Measurements from ENCODE around the gene CPED1.
A peak's percentile ranks its signal among the peaks of the same experiment; 100 is the strongest.

Gene CPED1

GRCh38 chr7:120994512-120995410, 6.2 kb downstream of the CPED1 start:
- Histone ChIP-seq H3K27me3 (replicated peaks) (no peaks in the 10 kb centered on the region), H3K27ac (no peak overlapping the region), H3K4me3 (ENCODE audit: low read depth, low read length) (no peak overlapping the region), H3K36me3 (replicated peaks) (no peaks in the 10 kb centered on the region)
- no peak for DNase-seq
- TF ChIP-seq CTCF (IDR thresholded peaks at IDR 0.05; ENCODE audit: low read depth, low read length, missing control alignments): no peak
- in situ Hi-C loops (cut with HindIII; ENCODE audit: low pct_ligation_motif_present, low sequenced_read_pairs): loop anchor here (25.0 kb wide), 2 partner anchors 93 to 343 kb away; partner anchors contain the start of gene WNT16

- Histone ChIP-seq H3K27me3 (replicated peaks) (no peaks in the 10 kb centered on the region), H3K4me3 (ENCODE audit: low read depth, low read length) (no peak overlapping the region), H3K27ac (no peak overlapping the region), H3K36me3 (replicated peaks) (no peaks in the 10 kb centered on the region)
- no peak for TF ChIP-seq CTCF (IDR thresholded peaks at IDR 0.05; ENCODE audit: low read depth, low read length, missing control alignments)
- in situ Hi-C loops (cut with HindIII; ENCODE audit: low pct_ligation_motif_present, low sequenced_read_pairs): loop anchor here (25.0 kb wide), 2 partner anchors 92 to 342 kb away; partner anchors contain the start of gene WNT16
- no peak for DNase-seq
Measured at GRCh38 chr7:120995654-120996053, 7.1 kb downstream of the CPED1 start.

GRCh38 chr7:120996333-120996987, 7.9 kb downstream of the CPED1 start:
- Histone ChIP-seq H3K4me3 (ENCODE audit: low read depth, low read length) (no peak overlapping the region), H3K27me3 (replicated peaks) (no peaks in the 10 kb centered on the region), H3K27ac (no peak overlapping the region), H3K36me3 (replicated peaks) (no peaks in the 10 kb centered on the region)
- in situ Hi-C loops (cut with HindIII; ENCODE audit: low pct_ligation_motif_present, low sequenced_read_pairs): loop anchor here (25.0 kb wide), 2 partner anchors 91 to 341 kb away; partner anchors contain the start of gene WNT16
- peak; percentile 94 for DNase-seq
- no peak for TF ChIP-seq CTCF (IDR thresholded peaks at IDR 0.05; ENCODE audit: low read depth, low read length, missing control alignments)

- DNase-seq: no peak
- TF ChIP-seq CTCF (IDR thresholded peaks at IDR 0.05; ENCODE audit: low read depth, low read length, missing control alignments): no peak
- in situ Hi-C loops (cut with HindIII; ENCODE audit: low pct_ligation_motif_present, low sequenced_read_pairs): loop anchor here (25.0 kb wide), 2 partner anchors 90 to 340 kb away; partner anchors contain the start of gene WNT16
- H3K4me3 ChIP-seq (ENCODE audit: low read depth, low read length): no peak overlapping the region
- H3K27ac ChIP-seq: no peak overlapping the region
- no peaks in the 10 kb centered on the region for H3K36me3 ChIP-seq (replicated peaks)
- H3K27me3 ChIP-seq (replicated peaks): no peaks in the 10 kb centered on the region
Measured at GRCh38 chr7:120996988-120997345, 8.5 kb downstream of the CPED1 start.

- H3K27me3 ChIP-seq (replicated peaks): no peaks in the 10 kb centered on the region
- H3K36me3 ChIP-seq (replicated peaks): no peaks in the 10 kb centered on the region
- no peak for TF ChIP-seq CTCF (IDR thresholded peaks at IDR 0.05; ENCODE audit: low read depth, low read length, missing control alignments)
- H3K4me3 ChIP-seq (ENCODE audit: low read depth, low read length): no peak overlapping the region
- in situ Hi-C loops (cut with HindIII; ENCODE audit: low pct_ligation_motif_present, low sequenced_read_pairs): loop anchor here (25.0 kb wide), 2 partner anchors 89 to 339 kb away; partner anchors contain the start of gene WNT16
- no peak overlapping the region for H3K27ac ChIP-seq
- no peak for DNase-seq
Measured at GRCh38 chr7:120997882-120998474, 9.5 kb downstream of the CPED1 start.
